ENCODE measurements around the gene SMIM44. TPM values are rescaled to one million over a fixed set of nuclear protein-coding genes. Genes with fewer than 3 reads are reported as not detected.

SMIM44 gene
- total RNA-seq, 1 donor from 2014 or later, result not detected

DNA sequence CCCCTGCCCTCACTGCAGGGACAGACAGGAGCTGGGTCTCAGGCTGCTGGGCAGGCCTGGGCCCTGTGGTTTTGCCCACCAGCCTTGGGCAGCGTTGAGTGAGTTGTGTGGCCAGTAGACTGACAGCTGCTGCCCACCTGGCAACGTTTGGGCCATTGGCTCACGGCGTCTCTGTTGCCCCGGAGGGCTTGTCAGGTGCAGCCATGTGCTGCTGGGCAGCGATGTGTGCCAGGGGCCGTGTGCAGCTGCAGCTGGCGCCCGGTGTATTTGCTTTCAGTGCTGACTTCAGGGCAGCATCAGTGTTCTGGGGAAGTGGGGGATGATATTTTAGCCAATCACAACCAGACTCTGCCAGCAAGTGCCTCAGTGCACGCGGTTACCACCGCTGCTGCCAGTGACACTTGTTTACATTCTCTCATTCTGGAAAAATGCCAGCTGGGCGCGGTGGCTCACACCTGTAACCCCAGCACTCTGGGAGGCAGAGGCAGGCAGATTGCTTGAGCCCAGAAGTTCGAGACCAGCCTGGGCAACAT, 33.5 kb upstream of the SMIM44 start:
- H3K36me3 Mint-ChIP-seq (ENCODE audit: insufficient read depth), result peaks cover 3% of the 10 kb centered on the region
- H3K27ac Mint-ChIP-seq, result peak overlapping the region; percentile 67
- H3K4me3 Mint-ChIP-seq (ENCODE audit: low read depth), result no peak overlapping the region
- TF ChIP-seq, protein P1, sequence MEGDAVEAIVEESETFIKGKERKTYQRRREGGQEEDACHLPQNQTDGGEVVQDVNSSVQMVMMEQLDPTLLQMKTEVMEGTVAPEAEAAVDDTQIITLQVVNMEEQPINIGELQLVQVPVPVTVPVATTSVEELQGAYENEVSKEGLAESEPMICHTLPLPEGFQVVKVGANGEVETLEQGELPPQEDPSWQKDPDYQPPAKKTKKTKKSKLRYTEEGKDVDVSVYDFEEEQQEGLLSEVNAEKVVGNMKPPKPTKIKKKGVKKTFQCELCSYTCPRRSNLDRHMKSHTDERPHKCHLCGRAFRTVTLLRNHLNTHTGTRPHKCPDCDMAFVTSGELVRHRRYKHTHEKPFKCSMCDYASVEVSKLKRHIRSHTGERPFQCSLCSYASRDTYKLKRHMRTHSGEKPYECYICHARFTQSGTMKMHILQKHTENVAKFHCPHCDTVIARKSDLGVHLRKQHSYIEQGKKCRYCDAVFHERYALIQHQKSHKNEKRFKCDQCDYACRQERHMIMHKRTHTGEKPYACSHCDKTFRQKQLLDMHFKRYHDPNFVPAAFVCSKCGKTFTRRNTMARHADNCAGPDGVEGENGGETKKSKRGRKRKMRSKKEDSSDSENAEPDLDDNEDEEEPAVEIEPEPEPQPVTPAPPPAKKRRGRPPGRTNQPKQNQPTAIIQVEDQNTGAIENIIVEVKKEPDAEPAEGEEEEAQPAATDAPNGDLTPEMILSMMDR (IDR thresholded peaks at IDR 0.05; ENCODE audit: unreplicated experiment), result no peak
- H3K27me3 Mint-ChIP-seq, result no peaks in the 10 kb centered on the region
- no peak for DNase-seq (ENCODE audit: low spot score, unreplicated experiment)
- peaks cover 1% of the 10 kb centered on the region for H3K4me1 Mint-ChIP-seq (ENCODE audit: low read depth)
- no peaks in the 10 kb centered on the region for H3K9me3 Mint-ChIP-seq (ENCODE audit: low read depth)

DNA sequence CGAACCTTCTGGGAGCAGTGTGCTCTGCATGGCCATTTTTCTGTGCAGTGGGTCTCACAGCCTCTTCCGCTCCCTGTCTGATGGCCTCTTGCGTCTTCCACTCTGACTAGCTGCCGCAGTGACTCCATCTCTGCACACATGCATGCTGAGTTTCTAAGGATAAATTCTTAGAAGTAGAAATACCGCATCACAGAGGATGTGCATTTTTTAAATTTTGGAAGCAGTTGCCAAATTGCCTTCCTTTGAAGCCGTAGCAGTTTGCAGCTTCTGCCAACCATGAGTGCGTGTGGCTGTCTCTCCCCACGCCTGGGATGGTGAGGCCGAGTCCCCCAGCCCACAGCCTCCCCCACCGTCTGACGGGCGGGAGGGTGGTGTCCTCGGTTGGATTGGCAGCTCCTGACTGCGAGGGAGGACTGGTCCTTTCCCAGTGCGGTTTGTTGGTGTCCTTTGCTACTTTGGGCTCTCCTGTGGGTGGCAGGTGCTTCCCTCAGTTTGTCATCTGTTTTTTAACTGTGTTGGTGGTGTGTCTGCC, 32.7 kb upstream of the SMIM44 start:
- TF ChIP-seq, protein P1 (IDR thresholded peaks at IDR 0.05; ENCODE audit: unreplicated experiment), result no peak
- H3K36me3 Mint-ChIP-seq (ENCODE audit: insufficient read depth), result peaks cover under 1% of the 10 kb centered on the region
- H3K9me3 Mint-ChIP-seq (ENCODE audit: low read depth), result no peaks in the 10 kb centered on the region
- no peak overlapping the region for H3K27ac Mint-ChIP-seq
- no peaks in the 10 kb centered on the region for H3K27me3 Mint-ChIP-seq
- H3K4me1 Mint-ChIP-seq (ENCODE audit: low read depth), result peaks cover 1% of the 10 kb centered on the region
- no peak overlapping the region for H3K4me3 Mint-ChIP-seq (ENCODE audit: low read depth)
- no peak for DNase-seq (ENCODE audit: low spot score, unreplicated experiment)

DNA sequence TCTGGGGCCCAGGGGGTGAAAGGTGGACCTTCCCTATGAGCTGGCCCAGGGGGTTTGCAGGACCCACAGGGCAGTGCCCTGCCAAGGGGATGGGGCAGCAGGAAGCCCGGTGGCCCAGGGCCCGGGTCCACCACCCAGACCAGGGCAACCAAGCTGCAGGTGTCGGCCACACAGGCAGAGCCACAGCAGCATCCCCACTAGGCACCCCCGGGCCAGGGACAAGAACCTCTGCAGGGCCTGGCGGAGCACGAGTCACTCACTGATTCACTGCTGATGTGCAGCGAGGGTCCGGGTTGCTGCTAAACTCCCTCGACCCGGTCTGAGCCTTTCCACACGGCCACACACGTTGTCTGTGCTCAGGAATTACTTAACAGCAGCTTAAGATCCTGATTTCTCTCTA, 31.7 kb upstream of the SMIM44 start:
- Mint-ChIP-seq H3K27me3 (no peaks in the 10 kb centered on the region), H3K4me3 (ENCODE audit: low read depth) (no peak overlapping the region), H3K4me1 (ENCODE audit: low read depth) (peaks cover 1% of the 10 kb centered on the region), H3K9me3 (ENCODE audit: low read depth) (no peaks in the 10 kb centered on the region), H3K36me3 (ENCODE audit: insufficient read depth) (peaks cover 1% of the 10 kb centered on the region), H3K27ac (no peak overlapping the region)
- TF ChIP-seq, protein P1 (IDR thresholded peaks at IDR 0.05; ENCODE audit: unreplicated experiment), result no peak
- no peak for DNase-seq (ENCODE audit: low spot score, unreplicated experiment)

DNA sequence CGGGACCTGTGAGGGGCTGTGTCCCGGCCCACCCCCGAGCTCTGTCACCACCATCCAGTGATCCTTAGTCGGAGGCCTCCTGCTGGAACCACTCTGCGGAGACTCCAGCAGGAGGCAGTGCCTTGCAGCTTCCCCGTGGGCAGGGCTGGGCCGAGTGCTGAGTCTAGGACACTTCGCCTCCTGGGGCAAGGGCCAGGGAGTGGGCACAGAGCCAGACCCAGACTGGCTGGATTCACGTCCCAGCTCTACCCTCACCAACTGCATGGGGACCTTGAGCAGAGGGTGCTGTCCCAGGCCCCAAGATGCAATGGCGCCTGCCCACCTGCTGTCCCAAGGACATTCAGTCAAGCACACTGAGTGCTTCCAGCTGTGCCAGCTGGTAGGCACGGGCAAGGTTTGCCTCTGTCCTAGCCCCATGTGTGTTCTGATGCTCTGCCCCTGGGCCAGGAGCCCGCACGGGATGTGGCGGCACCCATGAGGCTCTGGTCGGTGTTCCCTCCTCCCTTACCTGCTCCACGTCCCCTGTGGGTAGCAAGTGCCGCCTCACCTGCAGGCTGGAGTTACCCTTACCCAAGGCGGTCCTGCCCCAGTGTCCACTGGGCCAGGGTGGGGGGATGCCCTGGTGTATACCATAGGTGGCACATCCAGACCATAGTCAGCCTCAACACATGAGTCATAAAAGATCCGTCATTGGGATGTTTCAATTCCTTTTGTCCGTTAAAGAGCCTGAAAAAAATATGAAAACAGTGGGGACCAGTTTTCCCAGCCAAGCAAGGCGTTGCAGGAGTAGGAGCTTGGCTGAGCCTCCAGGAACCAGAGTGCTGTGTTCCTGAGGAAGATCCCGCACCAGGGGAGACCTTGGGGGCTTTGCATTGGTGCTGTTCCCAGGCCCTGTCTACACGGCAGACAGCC, 30.2 kb upstream of the SMIM44 start:
- H3K27me3 Mint-ChIP-seq, result no peaks in the 10 kb centered on the region
- H3K36me3 Mint-ChIP-seq (ENCODE audit: insufficient read depth), result peaks cover 4% of the 10 kb centered on the region
- peaks cover 6% of the 10 kb centered on the region for H3K4me1 Mint-ChIP-seq (ENCODE audit: low read depth)
- TF ChIP-seq, protein P1 (IDR thresholded peaks at IDR 0.05; ENCODE audit: unreplicated experiment), result no peak
- H3K4me3 Mint-ChIP-seq (ENCODE audit: low read depth), result no peak overlapping the region
- DNase-seq (ENCODE audit: low spot score, unreplicated experiment), result no peak
- H3K27ac Mint-ChIP-seq, result no peak overlapping the region
- no peaks in the 10 kb centered on the region for H3K9me3 Mint-ChIP-seq (ENCODE audit: low read depth)

DNA sequence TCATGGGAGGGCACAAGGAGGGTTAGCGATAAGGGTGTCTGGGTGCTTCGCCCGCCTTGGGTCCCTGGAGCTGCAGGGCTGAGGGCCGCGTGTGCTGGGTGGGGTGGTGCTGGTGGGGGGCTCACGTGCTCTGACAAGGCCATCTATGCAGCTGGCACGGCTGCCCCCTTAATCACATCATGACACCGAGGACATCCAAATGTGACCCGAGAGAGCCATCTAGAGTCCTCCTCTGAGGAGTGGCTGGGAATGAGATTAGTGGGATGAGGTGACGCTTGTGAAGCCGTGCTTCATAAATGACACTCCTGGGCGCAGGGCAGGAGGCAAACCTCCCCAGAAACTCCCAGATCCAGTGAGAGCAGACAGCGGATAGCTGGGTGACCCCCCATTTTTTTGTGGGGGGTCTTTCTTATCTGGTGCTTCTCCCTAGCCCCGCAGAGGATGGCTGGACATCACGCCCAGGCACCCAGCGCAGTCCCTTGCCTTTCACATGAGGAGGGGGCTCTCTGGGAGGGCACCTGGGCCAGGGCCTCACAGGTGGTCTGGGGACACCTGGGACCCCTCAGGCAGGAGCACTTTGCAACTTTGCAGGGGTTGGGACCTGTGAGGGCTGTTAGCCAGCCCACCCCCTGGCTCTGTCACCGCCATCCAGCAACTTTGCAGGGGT, 29.5 kb upstream of the SMIM44 start:
- TF ChIP-seq, protein P1 (IDR thresholded peaks at IDR 0.05; ENCODE audit: unreplicated experiment), result no peak
- no peak overlapping the region for H3K27ac Mint-ChIP-seq
- H3K4me1 Mint-ChIP-seq (ENCODE audit: low read depth), result peaks cover 10% of the 10 kb centered on the region

More for the DNA sequence above, 29.5 kb upstream of the SMIM44 start:
- Mint-ChIP-seq H3K9me3 (ENCODE audit: low read depth) (no peaks in the 10 kb centered on the region), H3K36me3 (ENCODE audit: insufficient read depth) (peaks cover 4% of the 10 kb centered on the region), H3K4me3 (ENCODE audit: low read depth) (no peak overlapping the region), H3K27me3 (no peaks in the 10 kb centered on the region)
- DNase-seq (ENCODE audit: low spot score, unreplicated experiment), result no peak

Data from progenitor cell of endocrine pancreas (in vitro differentiated cells).